Trophoblast cell (in vitro differentiated cells and primary cell): ENCODE measurements around the gene GOLT1A.
A peak's percentile ranks its signal among the peaks of the same experiment; 100 is the strongest.

Experiments
- DNase-seq, 2 donors: peaks; one replicate each; pipeline ENCODE4 v3.0.0-alpha.2; 2016
- H2AFZ ChIP-seq: 2 replicates; pipeline ENCODE4 v1.6.1; 2013; ENCODE audit warnings: low read length, moderate library complexity, mild to moderate bottlenecking; ENCODE audit not compliant: insufficient read depth, poor library complexity
- H2AK5ac ChIP-seq: 2 replicates; pipeline ENCODE4 v1.6.1; 2013; ENCODE audit warnings: mild to moderate bottlenecking, low read length
- H2BK120ac ChIP-seq: 2 replicates; pipeline ENCODE4 v1.6.1; 2013; ENCODE audit warnings: low read length, mild to moderate bottlenecking, moderate library complexity; ENCODE audit not compliant: insufficient read depth, poor library complexity
- H2BK12ac ChIP-seq: 2 replicates; pipeline ENCODE4 v1.6.1; 2013; ENCODE audit warnings: mild to moderate bottlenecking, low read length, moderate library complexity
- H2BK5ac ChIP-seq: 2 replicates; pipeline ENCODE4 v1.6.1; 2013; ENCODE audit warnings: low read length, low read depth, moderate library complexity, mild to moderate bottlenecking; ENCODE audit not compliant: poor library complexity
- H3K14ac ChIP-seq: 2 replicates; pipeline ENCODE4 v1.6.1; 2013; ENCODE audit warnings: mild to moderate bottlenecking, low read length
- H3K18ac ChIP-seq: 2 replicates; pipeline ENCODE4 v1.6.1; 2013; ENCODE audit warnings: mild to moderate bottlenecking, low read length
- H3K23ac ChIP-seq: 2 replicates; pipeline ENCODE4 v1.6.1; 2013; ENCODE audit warnings: low read length
- H3K27ac ChIP-seq: 2 replicates; pipeline ENCODE4 v1.5.1; 2013; ENCODE audit warnings: low read depth, mild to moderate bottlenecking, inconsistent platforms, low read length, moderate library complexity
- H3K27me3 ChIP-seq: 2 replicates; pipeline ENCODE4 v1.6.1; 2013; ENCODE audit warnings: inconsistent platforms, mild to moderate bottlenecking, low read length, moderate library complexity; ENCODE audit not compliant: insufficient read depth
- H3K36me3 ChIP-seq, 2 experiments: 1 replicate in 1 of 2; 2 replicates in 1 of 2; pipeline ENCODE4 v1.6.1; 2013; ENCODE audit warnings: low read length in 2 of 2, mild to moderate bottlenecking in 2 of 2, moderate library complexity in 1 of 2; ENCODE audit not compliant: insufficient read depth in 2 of 2, control insufficient read depth in 1 of 2
- H3K4ac ChIP-seq: 2 replicates; pipeline ENCODE4 v1.6.1; 2013; ENCODE audit warnings: low read depth, mild to moderate bottlenecking, low read length, moderate library complexity
- H3K4me1 ChIP-seq, 2 experiments: 1 replicate in 1 of 2; 2 replicates in 1 of 2; pipeline ENCODE4 v1.6.1; 2013; ENCODE audit warnings: low read length in 2 of 2, mild to moderate bottlenecking in 2 of 2, moderate library complexity in 1 of 2; ENCODE audit not compliant: insufficient read depth in 2 of 2, control insufficient read depth in 1 of 2
- H3K4me2 ChIP-seq: 2 replicates; pipeline ENCODE4 v1.6.1; 2013; ENCODE audit warnings: inconsistent platforms, mild to moderate bottlenecking, low read length, moderate library complexity
- H3K4me3 ChIP-seq: 2 replicates; pipeline ENCODE4 v1.5.1; 2013; ENCODE audit warnings: mild to moderate bottlenecking, low read depth, low read length, inconsistent platforms
- H3K79me1 ChIP-seq: one replicate; pipeline ENCODE4 v1.6.1; 2013; ENCODE audit warnings: low read length
- H3K79me2 ChIP-seq: 2 replicates; pipeline ENCODE4 v1.6.1; 2013; ENCODE audit warnings: low read length, mild to moderate bottlenecking; ENCODE audit not compliant: control insufficient read depth, insufficient read depth, poor library complexity
- H3K9ac ChIP-seq: 2 replicates; pipeline ENCODE4 v1.6.1; 2013; ENCODE audit warnings: mild to moderate bottlenecking, low read length
- H3K9me3 ChIP-seq: 2 replicates; pipeline ENCODE4 v1.6.1; 2013; ENCODE audit warnings: low read depth, mild to moderate bottlenecking, control low read depth, inconsistent platforms, low read length; ENCODE audit not compliant: insufficient read depth
- H4K12ac ChIP-seq: 2 replicates; pipeline ENCODE4 v1.6.1; 2013; ENCODE audit warnings: low read depth, mild to moderate bottlenecking, low read length, moderate library complexity
- H4K8ac ChIP-seq: 2 replicates; pipeline ENCODE4 v1.6.1; 2013; ENCODE audit warnings: low read depth, mild to moderate bottlenecking, low read length, moderate library complexity
- H4K91ac ChIP-seq: one replicate; pipeline ENCODE4 v1.6.1; 2013; ENCODE audit warnings: low read depth, mild to moderate bottlenecking, low read length, moderate library complexity
- WGBS: extraction: QIAGEN DNeasy Blood & Tissue Kit; methylation state at CpG from one replicate; pipeline ENCODE4 v1.1.7; 2013; ENCODE audit warnings: missing lambda C conversion rate; ENCODE audit not compliant: insufficient read length, insufficient coverage; ENCODE audit errors: extremely low coverage; 5-methylcytosine and 5-hydroxymethylcytosine counted together

GOLT1A gene

GRCh38 chr1:204251286-204251685, 37.5 kb upstream of the GOLT1A start:
- H4K8ac ChIP-seq = no peak overlapping the region
- WGBS = no CpG with 5 or more reads among the region's 7 CpGs
- H3K9me3 ChIP-seq = peaks cover 2% of the 10 kb centered on the region
- H2BK5ac ChIP-seq = no peak overlapping the region
- no peak overlapping the region for H3K18ac ChIP-seq
- H3K4me1 ChIP-seq = peaks cover 2 to 8% of the 10 kb centered on the region in 2 experiments
- H3K4me2 ChIP-seq = no peak overlapping the region
- H3K14ac ChIP-seq = no peak overlapping the region
- no peak overlapping the region for H3K9ac ChIP-seq
- no peaks in the 10 kb centered on the region for H3K27me3 ChIP-seq
- H2BK120ac ChIP-seq = no peak overlapping the region
- no peaks in the 10 kb centered on the region for H3K79me2 ChIP-seq
- no peak for DNase-seq
- no peaks in the 10 kb centered on the region for H3K79me1 ChIP-seq
- H3K4me3 ChIP-seq = peak overlapping the region; percentile 42
- peaks cover 22 to 26% of the 10 kb centered on the region in 2 experiments for H3K36me3 ChIP-seq
- H2BK12ac ChIP-seq = no peak overlapping the region
- no peak overlapping the region for H2AK5ac ChIP-seq
- no peak overlapping the region for H4K12ac ChIP-seq
- H3K4ac ChIP-seq = no peak overlapping the region
- no peak overlapping the region for H3K23ac ChIP-seq
- H4K91ac ChIP-seq = no peak overlapping the region
- no peak overlapping the region for H3K27ac ChIP-seq
- H2AFZ ChIP-seq = no peak overlapping the region

DNA sequence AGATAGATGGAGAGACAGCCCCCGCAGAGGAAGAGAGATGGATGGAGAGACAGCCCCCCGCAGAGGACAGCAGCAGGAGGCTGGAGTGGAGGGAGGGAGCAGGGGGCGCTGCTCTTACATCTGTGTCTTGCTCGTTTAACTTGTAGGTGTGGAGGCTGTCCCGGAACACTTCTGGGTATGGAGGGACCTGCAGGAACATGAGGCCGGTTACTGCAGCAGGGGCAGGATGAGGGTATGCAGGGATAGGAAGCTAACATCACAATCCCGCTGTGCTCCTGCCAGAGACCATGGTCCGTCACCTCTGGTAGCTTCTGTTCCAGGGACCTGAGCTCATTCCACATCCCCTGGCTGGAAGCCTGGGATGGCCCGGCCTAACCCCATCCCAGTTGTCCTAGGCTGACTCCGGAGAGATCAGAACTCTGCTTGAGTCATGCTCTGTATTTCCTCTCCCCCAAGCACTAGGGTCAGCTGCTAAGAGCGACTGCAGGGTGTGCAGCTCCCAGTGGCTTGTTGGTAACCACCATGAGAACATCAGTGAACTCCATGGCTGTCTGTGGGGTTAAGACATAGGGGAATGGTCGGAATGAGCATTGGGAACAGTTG, 36.7 kb upstream of the GOLT1A start:
- H2AK5ac ChIP-seq = no peak overlapping the region
- H4K8ac ChIP-seq = no peak overlapping the region
- no peak overlapping the region for H4K12ac ChIP-seq
- H3K14ac ChIP-seq = no peak overlapping the region
- no peak overlapping the region for H3K4ac ChIP-seq
- H3K79me1 ChIP-seq = no peaks in the 10 kb centered on the region
- H3K79me2 ChIP-seq = no peaks in the 10 kb centered on the region
- H2BK5ac ChIP-seq = no peak overlapping the region
- H3K27me3 ChIP-seq = no peaks in the 10 kb centered on the region
- H2BK120ac ChIP-seq = no peak overlapping the region
- WGBS = no CpG with 5 or more reads among the region's 12 CpGs
- H3K27ac ChIP-seq = no peak overlapping the region
- H3K9me3 ChIP-seq = peaks cover 2% of the 10 kb centered on the region
- no peak overlapping the region for H3K9ac ChIP-seq
- H3K23ac ChIP-seq = no peak overlapping the region
- peaks cover 2 to 4% of the 10 kb centered on the region in 2 experiments for H3K4me1 ChIP-seq
- H3K4me2 ChIP-seq = no peak overlapping the region
- H3K18ac ChIP-seq = no peak overlapping the region
- H2AFZ ChIP-seq = no peak overlapping the region
- H3K36me3 ChIP-seq = peaks cover 24 to 33% of the 10 kb centered on the region in 2 experiments
- DNase-seq = no peak
- no peak overlapping the region for H4K91ac ChIP-seq
- no peak overlapping the region for H2BK12ac ChIP-seq
- H3K4me3 ChIP-seq = no peak overlapping the region

- Histone ChIP-seq H2AFZ (no peak overlapping the region), H3K18ac (no peak overlapping the region), H2BK5ac (no peak overlapping the region), H4K12ac (no peak overlapping the region), H3K27ac (no peak overlapping the region), H3K27me3 (no peaks in the 10 kb centered on the region), H3K36me3 (peaks cover 30 to 39% of the 10 kb centered on the region in 2 experiments), H3K79me2 (no peaks in the 10 kb centered on the region), H3K9ac (no peak overlapping the region), H2AK5ac (no peak overlapping the region), H3K23ac (no peak overlapping the region), H3K4me3 (no peak overlapping the region), H3K9me3 (peaks cover 3% of the 10 kb centered on the region), H3K4me1 (peaks cover 2 to 4% of the 10 kb centered on the region in 2 experiments), H3K14ac (no peak overlapping the region), H4K91ac (no peak overlapping the region), H4K8ac (no peak overlapping the region), H3K79me1 (no peaks in the 10 kb centered on the region), H3K4ac (no peak overlapping the region), H2BK12ac (no peak overlapping the region), H3K4me2 (no peak overlapping the region), H2BK120ac (no peak overlapping the region)
- peak; percentile 54 to 80 for DNase-seq
- no CpG with 5 or more reads among the region's 7 CpGs for WGBS
Measured at GRCh38 chr1:204249736-204250427, 36.1 kb upstream of the GOLT1A start.

GRCh38 chr1:204248954-204249353, 35.2 kb upstream of the GOLT1A start:
- Histone ChIP-seq H3K9ac (no peak overlapping the region), H4K8ac (no peak overlapping the region), H2AFZ (no peak overlapping the region), H3K4me1 (peaks cover 2% of the 10 kb centered on the region in 2 experiments), H3K4me3 (no peak overlapping the region), H2BK5ac (no peak overlapping the region), H3K9me3 (peaks cover 5% of the 10 kb centered on the region), H3K4ac (no peak overlapping the region), H3K23ac (no peak overlapping the region), H2BK12ac (no peak overlapping the region), H2AK5ac (no peak overlapping the region), H3K14ac (no peak overlapping the region), H3K4me2 (no peak overlapping the region), H3K36me3 (peaks cover 36 to 43% of the 10 kb centered on the region in 2 experiments), H3K27ac (no peak overlapping the region), H3K18ac (no peak overlapping the region), H3K79me1 (no peaks in the 10 kb centered on the region), H4K12ac (no peak overlapping the region), H2BK120ac (no peak overlapping the region), H3K79me2 (no peaks in the 10 kb centered on the region), H3K27me3 (no peaks in the 10 kb centered on the region), H4K91ac (no peak overlapping the region)
- no peak for DNase-seq
- WGBS = no CpG with 5 or more reads among the region's 3 CpGs
